Stimulated activated naive CD4-positive, alpha-beta T cell treated with Interleukin-2 at 50 U/mL for 16 hours (primary cell): Measurements from ENCODE around the gene RUNX2.
"Not testable (repeated sequence)": the region's sequence is repeated elsewhere in the genome, so short reads cannot be mapped to it uniquely, and the experiment has no call there.

Experiments
- DNase-seq: peaks from one replicate; lab custom pipeline; 2025; lab: John Stamatoyannopoulos, UW

The RUNX2 gene

DNA sequence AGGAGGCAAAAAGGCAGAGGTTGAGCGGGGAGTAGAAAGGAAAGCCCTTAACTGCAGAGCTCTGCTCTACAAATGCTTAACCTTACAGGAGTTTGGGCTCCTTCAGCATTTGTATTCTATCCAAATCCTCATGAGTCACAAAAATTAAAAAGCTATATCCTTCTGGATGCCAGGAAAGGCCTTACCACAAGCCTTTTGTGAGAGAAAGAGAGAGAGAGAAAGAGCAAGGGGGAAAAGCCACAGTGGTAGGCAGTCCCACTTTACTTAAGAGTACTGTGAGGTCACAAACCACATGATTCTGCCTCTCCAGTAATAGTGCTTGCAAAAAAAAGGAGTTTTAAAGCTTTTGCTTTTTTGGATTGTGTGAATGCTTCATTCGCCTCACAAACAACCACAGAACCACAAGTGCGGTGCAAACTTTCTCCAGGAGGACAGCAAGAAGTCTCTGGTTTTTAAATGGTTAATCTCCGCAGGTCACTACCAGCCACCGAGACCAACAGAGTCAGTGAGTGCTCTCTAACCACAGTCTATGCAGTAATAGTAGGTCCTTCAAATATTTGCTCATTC, at the start of gene RUNX2:
RUNX2 (plus strand) TSS at position 375 of the 567 bp plus-strand sequence. CDS start 397 bp downstream, outside the sequence.
- no peak for DNase-seq

DNA sequence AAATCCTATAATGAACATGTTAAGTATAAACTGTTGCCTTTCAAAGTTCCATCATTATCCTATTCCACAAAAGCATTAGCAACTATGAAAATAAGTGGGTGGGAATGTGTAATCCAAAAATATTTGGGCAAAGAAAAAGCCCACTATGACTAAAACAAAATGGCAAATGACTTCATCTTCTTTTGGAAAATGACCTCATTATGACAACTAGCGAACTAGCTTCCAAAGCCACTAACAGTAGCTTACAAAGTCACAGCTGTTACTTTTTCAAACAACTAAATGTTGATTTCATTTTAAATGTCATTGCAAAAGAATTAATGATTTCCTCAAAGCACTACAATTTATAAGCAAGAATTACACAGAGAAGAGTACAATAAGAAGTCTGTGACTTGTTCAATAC, 49.8 kb upstream of the RUNX2 start:
- no peak for DNase-seq

DNA sequence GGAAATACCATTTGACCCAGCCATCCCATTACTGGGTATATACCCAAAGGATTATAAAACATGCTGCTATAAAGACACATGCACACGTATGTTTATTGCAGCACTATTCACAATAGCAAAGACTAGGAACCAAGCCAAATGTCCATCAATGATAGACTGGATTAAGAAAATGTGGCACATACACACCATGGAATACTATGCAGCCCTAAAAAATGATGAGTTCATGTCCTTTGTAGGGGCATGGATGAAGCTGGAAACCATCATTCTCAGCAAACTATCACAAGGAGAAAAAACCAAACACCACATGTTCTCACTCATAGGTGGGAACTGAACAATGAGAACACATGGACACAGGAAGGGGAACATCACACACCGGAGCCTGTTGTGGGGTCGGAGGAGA, 41.4 kb upstream of the RUNX2 start:
- DNase-seq, result not testable (repeated sequence)

DNA sequence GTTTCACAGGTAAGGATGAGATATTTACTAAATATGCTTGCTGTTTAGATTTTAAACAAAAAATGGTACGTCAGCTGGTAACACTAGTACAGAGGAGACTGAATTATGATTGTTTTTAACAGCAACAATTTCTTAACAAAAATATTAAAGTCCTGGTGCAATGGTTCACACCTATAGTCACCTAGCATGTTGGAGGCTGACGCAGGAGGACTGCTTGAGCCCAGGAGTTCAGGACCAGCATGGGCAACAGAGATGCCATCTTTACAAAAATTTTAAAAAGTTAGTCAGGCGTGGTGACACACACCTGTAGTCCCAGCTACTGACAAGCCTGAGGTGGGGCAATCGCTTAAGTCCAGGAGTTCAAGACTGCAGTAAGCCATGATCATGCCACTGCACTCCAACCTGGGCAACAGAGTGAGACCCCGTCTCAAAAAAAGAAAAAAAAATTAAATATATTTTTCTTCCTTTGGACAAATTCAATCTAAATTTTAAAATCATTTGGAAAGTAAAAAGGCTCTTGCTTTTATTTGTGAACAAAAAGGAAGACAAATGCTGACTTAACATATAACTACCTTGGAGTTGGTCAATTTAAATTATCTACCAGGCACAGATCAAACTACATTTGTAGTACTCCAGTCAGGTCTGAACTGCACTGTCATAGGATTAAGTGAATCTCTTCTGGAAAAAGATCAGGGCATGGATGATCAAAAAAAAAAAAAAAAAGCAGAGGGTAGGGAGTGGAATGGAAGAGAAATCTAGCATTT, 38.2 kb upstream of the RUNX2 start:
- no peak for DNase-seq

DNA sequence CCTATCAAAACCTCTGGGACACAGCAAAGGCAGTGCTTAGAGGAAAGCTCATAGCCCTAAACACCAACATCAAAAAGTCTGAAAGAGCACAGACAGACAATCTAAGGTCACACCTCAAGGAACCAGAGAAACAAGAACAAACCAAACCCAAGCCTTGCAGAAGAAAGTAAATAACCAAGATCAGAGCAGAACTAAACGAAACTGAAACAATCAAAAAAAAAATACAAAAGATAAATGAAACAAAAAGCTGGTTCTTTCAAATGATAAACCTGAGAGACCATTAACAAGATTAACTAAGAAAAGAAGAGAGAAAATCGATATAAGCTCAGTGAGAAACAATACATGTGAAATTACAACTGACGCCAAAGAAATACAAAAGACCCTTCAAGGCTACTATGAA, 34.8 kb upstream of the RUNX2 start:
- no peak for DNase-seq

DNA sequence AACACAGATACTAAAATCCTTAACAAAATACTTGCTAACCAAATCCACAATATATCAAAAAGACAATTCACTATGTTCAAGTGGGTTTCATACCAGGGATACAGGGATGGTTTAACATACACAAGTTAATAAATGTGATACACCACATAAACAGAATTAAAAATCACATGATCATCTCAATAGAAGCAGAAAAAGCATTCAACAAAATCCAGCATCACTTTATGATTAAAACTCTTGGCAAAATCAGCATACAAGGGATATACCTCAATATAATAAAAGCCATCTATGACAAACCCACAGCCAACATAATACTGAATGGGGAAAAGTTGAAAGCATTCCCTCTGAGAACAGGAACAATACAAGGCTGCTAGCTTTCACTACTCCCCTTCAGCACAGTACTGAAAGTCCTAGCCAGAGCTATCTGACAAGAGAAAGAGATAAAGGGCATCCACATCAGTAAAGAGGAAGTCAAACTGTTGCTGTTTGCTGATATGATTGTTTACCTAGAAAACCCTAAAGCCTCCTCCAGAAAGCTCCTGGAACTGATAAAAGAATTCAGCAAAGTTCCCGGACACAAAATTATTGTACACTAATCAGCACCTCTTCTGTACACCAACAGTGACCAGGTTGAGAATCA, 33.9 kb upstream of the RUNX2 start:
- not testable (repeated sequence) for DNase-seq

DNA sequence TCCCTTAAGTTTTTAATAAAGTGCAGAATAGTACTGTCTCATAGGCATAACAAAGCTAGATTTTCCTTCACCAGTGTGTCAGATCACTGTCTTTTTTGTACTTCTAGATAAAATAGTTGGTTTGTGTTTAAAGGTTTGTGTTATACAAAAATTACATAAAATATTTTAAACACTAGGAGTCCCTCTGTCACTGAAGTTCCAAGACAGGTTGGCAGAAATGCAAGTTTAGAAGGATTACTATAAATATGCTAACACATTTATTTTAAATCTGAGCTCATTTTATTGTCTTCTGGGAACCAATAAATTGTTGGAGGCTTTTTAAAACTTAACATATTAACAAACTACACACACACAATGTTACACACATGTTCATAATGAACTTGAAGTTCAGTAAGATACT, 30.8 kb upstream of the RUNX2 start:
- no peak for DNase-seq

DNA sequence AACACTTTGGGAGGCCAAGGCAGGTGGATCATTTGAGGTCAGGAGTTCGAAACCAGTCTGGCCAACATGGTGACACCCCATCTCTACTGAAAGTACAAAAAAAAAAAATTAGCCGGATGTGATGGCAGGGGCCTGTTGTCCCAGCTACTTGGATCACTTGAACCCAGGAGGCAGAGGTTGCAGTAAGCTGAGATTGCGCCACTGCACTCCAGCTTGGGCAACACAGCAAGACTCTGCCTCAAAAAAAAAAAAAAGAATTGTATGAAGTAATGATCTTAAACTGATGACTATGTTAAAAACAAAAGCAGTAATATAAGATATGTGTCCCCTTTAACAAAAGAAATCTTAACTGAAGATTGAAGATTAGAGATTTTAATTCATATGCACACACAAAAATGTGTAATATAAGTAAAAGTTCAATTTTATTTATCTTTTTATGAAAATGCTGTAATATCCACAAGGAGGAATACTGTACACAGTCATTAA, 29.0 kb upstream of the RUNX2 start:
- DNase-seq, result no peak

DNA sequence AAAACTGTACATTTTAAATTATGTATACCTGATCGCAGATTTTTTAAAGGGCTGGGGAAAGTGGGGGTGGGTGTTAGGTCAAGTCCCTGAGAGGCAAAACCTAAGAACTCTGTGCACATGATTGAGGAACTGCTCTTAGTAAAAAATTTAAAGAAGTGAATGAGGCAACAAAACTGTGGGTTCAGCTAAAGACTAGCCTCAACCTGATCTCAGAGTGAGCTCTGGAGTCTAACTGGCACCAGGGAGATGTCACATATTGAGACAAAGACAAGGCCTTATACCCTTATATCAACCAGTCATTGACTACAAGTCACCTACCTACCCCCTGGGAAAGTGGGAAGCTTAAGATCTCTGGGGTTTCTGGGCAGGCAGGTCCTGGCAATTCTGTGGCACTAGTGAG, 27.4 kb upstream of the RUNX2 start:
- no peak for DNase-seq

DNA sequence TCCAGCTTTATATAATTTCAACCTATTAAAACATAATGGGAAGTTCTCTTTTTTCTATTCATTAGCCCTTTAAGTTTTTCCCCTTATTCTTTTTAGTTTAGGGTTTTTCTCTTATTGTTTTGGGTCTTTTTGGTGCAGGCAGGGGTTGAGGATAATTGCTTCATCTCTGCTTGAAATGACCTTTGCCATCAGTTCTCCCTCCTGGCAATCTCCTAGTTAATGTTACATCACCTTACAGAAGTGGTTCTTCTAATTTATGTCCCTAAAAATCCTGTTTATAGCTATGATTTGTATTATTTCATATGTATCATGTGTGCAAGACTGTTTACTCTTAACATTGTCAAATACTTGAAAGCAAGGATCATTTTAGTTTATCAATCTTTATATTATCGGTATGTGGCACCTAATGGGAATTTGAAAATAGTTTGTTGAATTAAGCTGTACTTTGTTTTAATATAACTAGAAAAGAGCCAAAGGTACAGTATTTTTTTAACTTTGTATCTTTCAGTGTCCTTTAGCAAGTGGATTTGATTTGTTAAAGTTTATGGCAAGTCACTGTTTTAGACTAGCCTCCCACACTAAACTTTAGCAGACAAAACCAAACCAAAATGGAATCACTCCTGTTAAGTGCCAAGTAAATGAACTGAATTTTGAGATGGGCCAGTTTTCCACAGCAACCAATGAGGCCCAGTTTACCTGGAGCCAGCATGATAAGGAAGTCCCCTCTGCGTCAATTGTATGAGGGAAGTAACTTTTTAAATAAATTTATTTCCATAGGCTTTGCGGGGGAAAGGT, 26.6 kb upstream of the RUNX2 start:
- no peak for DNase-seq

DNA sequence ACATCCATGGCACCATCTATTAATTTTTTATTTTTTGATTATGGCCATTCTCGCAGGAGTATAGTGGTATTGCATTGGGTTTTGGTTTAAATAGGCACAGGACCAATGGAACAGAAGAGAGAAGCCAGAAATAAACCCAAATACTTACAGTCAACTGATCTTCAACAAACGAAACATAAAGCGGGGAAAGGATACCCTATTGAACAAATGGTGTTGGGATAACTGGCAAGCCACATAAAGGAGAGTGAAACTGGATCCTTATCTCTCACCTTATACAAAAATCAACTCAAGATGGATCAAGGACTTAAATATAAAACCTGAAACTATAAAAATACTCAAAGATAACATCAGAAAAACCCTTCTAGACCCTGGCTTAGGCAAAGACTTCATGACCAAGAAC, 25.3 kb upstream of the RUNX2 start:
- no peak for DNase-seq

DNA sequence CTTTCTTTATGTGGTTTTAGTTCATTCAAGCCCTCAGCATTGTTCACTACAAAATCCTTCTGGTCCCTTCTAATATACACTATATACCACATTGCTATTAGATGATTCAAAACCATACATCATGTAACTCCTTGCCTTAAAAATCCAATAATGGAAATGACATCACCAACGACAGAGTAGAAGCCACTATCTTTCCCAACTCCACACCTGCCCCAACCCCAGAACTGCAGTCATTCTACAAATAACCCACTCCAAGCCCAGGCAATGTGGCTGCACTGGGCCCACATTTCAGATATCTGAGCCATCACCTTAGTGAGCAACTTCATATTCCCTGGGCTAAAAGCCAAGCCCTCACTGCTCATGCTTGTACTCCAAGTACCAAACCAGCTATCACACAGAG, 22.6 kb upstream of the RUNX2 start:
- no peak for DNase-seq

DNA sequence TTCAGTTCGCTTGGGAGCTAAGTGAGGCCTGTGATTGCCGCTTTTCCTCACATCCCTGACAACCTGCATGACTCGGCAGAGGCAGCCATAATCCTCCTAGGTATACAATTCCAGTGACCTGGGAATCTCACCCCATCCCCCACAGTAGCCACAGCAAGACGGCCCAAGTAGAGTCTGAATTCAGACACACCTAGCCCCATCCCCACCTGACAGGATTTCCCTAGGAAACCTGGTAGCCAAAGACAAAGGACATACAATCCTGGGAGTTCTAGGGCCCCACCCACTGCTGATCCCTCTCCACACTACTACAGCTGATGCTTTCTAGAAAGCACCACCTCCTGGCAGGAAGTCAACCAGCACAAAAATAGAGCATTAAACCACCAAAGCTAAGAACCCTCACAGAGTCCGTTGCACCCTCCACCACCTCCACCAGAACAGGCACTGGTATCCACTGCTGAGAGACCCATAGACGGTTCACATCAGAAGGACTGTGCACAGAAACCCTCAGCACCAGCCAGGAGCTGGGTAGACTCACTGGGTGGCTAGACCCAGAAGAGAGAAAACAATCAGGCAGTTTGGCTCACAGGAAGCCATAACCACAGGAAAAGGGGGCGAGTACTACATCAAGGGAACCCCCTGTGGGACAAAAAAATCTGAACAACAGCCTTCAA, 17.9 kb upstream of the RUNX2 start:
- DNase-seq, result no peak

DNA sequence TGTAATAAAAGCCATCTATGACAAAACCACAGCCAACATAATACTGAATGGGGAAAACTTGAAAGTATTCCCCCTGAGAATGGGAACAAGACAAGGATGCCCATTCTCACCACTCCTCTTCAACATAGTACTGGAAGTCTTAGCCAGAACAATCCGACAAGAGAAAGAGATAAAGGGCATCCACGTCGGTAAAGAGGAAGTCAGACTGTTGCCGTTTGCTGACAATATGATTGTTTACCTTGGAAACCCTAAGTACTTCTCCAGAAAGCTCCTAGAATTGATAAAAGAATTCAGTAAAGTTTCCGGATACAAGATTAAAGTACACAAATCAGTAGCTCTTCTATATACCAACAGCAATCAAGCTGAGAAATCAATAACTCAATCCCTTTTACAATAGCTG, 14.0 kb upstream of the RUNX2 start:
- DNase-seq, result no peak

DNA sequence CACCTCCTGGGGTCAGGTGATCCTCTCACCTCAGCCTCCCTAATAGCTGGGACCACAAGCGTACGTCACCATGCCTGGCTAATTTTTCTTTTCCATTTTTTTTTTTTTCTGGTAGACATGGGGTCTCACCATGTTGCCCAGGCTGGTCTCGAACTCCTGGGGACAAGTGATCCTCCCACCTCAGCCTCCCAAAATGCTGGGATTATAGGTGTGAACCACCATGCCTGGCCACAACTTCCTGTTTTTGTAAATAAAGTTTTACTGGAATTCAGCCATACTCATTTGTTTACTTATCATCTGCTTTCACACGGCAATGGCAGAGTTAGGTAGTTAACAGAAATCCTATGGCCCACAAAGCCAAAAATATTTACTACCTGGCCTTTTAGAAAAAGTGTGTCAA, 7.8 kb upstream of the RUNX2 start:
- no peak for DNase-seq

DNA sequence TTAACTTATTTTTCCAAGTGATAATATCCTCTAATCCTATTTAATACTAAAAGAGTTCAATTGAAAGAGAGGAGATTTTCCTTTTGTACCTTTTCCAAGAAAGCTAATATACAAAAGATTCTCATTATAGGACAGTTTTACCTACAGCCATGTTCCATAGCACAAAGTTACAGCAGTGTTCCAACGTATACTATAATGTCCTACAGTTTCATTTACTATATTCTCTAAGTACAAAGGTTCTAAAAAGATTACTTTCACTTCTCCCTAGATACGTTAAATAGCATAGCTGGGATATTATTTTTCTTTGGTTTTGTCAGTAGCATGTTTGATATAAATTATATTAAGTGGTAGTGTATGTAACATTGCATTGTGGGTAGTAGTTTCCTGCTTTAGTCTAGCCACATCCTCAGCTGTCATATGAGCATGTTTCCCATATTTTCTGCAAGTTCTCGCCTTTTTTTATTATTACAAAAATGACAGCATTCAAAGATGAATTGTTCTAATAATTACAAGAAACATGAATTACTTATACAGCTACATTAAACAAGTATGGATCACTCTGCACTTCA, 4.4 kb upstream of the RUNX2 start:
- DNase-seq, result no peak

DNA sequence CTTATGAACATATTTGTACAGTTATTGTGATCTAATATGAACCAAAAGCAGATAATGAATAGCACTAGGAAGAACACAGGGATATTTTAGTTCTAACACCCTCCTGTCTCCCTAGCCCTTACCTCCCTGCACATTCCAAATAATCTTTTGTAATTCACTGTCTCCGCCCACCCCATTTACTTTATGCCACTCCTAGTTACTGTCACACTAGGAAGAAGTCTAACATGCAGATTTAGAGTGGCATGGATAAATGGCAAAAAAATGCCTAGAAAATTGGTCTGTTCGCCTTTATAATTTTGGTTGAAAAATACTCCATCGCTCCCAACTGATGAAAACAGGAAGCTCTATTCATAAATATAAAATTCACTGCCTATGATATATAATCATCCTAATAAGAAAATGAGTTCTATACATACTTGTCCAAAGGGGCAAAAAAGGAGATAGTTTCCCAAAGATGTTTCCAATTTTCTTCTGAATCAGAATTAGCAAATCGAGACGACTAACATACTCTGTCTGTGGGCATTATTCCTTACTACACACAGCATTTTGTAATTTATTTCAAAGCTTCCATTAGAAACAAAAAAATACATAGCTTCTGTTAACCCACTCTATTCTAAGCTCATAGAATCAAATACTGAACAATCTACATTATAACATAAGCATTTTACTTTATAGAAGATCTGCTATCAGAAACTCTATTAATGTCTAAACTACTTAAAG, 1.3 kb upstream of the RUNX2 start:
- DNase-seq, result no peak

DNA sequence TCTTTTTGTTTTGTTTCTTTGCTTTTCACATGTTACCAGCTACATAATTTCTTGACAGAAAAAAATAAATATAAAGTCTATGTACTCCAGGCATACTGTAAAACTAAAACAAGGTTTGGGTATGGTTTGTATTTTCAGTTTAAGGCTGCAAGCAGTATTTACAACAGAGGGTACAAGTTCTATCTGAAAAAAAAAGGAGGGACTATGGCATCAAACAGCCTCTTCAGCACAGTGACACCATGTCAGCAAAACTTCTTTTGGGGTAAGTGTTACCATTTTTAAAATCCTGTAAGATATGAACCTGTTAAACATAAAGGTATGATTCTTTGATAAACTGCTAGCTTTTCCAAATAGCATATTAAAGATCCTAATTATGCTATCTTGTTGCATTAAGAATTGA, 393 bp downstream of the RUNX2 start:
- no peak for DNase-seq

DNA sequence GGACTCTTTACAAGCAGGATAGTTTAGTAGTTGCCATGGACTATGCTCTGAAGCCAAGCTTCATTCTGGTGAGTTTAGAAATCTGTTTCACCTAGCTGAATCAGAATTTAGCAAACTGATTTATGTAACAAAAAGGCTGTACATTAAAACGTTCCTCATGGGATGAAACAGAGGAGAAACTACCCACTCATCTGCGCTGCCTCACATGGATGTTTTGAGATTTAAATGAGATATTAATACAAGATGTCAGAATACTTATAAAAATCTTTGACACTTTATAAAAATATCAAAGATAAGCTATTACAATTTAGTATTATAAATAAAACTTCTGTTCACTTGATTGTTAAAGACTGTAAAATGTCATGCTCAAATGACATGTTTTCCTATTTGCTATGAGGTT, 16.8 kb downstream of the RUNX2 start:
- DNase-seq, result no peak

DNA sequence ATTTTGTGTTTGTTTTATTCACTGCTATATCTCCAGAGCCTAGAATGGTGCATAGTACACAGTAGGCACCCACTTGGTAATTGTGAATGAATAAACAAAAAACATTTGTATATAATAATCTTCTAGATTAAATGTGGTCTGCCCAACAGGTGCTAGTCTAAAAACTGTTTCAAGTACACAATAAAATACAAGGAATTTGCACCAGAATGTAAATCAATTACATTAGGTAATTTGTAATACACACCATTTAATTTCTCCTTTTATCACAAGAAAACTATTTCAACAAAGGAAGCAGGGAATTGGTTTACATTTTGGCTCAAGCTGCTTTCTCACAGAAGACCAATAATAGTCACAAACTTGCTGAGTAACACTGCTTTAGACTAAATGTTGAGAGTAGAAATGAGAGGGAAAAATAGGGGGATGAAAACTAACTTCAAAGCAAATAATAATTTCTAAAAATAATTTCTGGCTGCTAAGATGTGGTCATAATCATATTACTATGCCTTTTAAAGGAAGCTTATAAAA, 22.1 kb downstream of the RUNX2 start:
- DNase-seq, result no peak

DNA sequence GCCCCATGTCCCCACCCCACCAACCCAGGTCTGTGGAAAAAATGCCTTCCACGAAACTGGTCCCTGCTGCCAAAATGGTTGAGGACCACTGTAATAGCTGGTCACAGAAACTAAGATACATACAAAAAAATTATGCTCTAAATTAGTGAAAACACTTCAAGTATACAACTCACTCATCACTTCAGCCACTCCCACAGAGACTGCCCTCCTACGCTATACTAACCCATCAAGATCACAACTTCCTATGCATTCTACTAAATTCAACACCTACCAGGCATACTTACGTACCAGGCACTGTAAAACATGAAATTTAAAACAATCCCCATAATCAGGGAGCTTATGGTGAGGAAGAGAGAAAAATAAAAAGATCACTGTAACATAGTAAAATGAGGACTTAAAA, 22.9 kb downstream of the RUNX2 start:
- no peak for DNase-seq
